ENCODE results near the gene MRPS21. TPM values are rescaled to one million over a fixed set of nuclear protein-coding genes. Genes with fewer than 3 reads are reported as not detected.

The MRPS21 gene
- total RNA-seq, 1 experiment from 2014 or later, result 133 TPM

GRCh38 chr1:150283260-150283659, 10.4 kb upstream of the MRPS21 start:
- no peak overlapping the region for H3K27ac Mint-ChIP-seq (ENCODE audit: low read depth, unreplicated experiment)
- H3K9me3 Mint-ChIP-seq (ENCODE audit: unreplicated experiment), result no peaks in the 10 kb centered on the region
- ChIA-PET CTCF (interaction anchor here (0.6 to 8.2 kb wide), 4 partner anchors 15 to 337 kb away, joined by 3 to 215 read pairs (median 3); partner anchors contain the start of gene CA14), POLR2A (interaction anchor here (2.2 to 7.1 kb wide), 2 partner anchors 15 to 25 kb away, joined by 7 to 239 read pairs; partner anchors contain the start of gene CA14)
- BruUV-seq (replicated peaks), result no TSS peak
- peak overlapping the region; percentile 83 for H3K4me3 Mint-ChIP-seq (ENCODE audit: unreplicated experiment)
- no peaks in the 10 kb centered on the region for H3K27me3 Mint-ChIP-seq (ENCODE audit: insufficient read depth, unreplicated experiment)
- H3K36me3 Mint-ChIP-seq (ENCODE audit: insufficient read depth, unreplicated experiment), result peaks cover 18% of the 10 kb centered on the region
- H3K4me1 Mint-ChIP-seq (ENCODE audit: insufficient read depth, unreplicated experiment), result peaks cover 42% of the 10 kb centered on the region
- DNase-seq (ENCODE audit: unreplicated experiment), result no peak
- TF ChIP-seq, protein P1, sequence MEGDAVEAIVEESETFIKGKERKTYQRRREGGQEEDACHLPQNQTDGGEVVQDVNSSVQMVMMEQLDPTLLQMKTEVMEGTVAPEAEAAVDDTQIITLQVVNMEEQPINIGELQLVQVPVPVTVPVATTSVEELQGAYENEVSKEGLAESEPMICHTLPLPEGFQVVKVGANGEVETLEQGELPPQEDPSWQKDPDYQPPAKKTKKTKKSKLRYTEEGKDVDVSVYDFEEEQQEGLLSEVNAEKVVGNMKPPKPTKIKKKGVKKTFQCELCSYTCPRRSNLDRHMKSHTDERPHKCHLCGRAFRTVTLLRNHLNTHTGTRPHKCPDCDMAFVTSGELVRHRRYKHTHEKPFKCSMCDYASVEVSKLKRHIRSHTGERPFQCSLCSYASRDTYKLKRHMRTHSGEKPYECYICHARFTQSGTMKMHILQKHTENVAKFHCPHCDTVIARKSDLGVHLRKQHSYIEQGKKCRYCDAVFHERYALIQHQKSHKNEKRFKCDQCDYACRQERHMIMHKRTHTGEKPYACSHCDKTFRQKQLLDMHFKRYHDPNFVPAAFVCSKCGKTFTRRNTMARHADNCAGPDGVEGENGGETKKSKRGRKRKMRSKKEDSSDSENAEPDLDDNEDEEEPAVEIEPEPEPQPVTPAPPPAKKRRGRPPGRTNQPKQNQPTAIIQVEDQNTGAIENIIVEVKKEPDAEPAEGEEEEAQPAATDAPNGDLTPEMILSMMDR (IDR thresholded peaks at IDR 0.05; ENCODE audit: unreplicated experiment), result no peak
- intact Hi-C loops (cut with micrococcal nuclease), result no loop called here

DNA sequence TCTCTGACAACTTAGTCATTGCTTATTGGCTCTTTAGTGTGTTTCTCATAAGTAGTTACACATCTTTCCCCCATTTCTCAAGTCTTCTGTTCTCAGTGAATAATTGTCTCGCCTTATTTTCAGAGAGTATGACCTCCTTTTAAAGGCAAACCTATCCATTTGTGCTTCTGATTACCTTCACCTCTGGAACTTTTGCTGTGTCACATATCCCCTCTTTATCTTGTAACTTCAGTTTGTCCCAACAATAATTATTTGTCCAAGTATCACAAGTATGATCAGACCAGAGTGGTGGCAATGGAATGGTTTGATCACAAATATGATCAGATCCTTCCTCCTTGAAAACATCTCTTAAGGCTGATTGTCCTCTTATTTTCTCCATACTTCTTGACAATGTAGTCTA, 5.3 kb upstream of the MRPS21 start:
- ChIA-PET POLR2A (interaction anchor here (0.5 to 1.3 kb wide), 4 partner anchors 8 to 1494 kb away, joined by 3 to 4 read pairs (median 3); partner anchors contain the start of gene APH1A), CTCF (interaction anchor here (0.6 to 2.2 kb wide), 3 partner anchors 8 to 46 kb away, joined by 3 to 8 read pairs (median 4); no protein-coding TSS in a partner anchor)
- TF ChIP-seq, protein P1 (IDR thresholded peaks at IDR 0.05; ENCODE audit: unreplicated experiment), result no peak
- Mint-ChIP-seq H3K9me3 (ENCODE audit: unreplicated experiment) (no peaks in the 10 kb centered on the region), H3K36me3 (ENCODE audit: insufficient read depth, unreplicated experiment) (peaks cover 20% of the 10 kb centered on the region), H3K27me3 (ENCODE audit: insufficient read depth, unreplicated experiment) (no peaks in the 10 kb centered on the region), H3K27ac (ENCODE audit: low read depth, unreplicated experiment) (no peak overlapping the region), H3K4me3 (ENCODE audit: unreplicated experiment) (no peak overlapping the region), H3K4me1 (ENCODE audit: insufficient read depth, unreplicated experiment) (peaks cover 10% of the 10 kb centered on the region)
- intact Hi-C loops (cut with micrococcal nuclease), result no loop called here
- no TSS peak for BruUV-seq (replicated peaks)
- DNase-seq (ENCODE audit: unreplicated experiment), result no peak

GRCh38 chr1:150288822-150289221, 4.8 kb upstream of the MRPS21 start:
- DNase-seq (ENCODE audit: unreplicated experiment), result no peak
- H3K4me1 Mint-ChIP-seq (ENCODE audit: insufficient read depth, unreplicated experiment), result peaks cover 11% of the 10 kb centered on the region
- intact Hi-C loops (cut with micrococcal nuclease), result no loop called here
- no peaks in the 10 kb centered on the region for H3K27me3 Mint-ChIP-seq (ENCODE audit: insufficient read depth, unreplicated experiment)
- no peaks in the 10 kb centered on the region for H3K9me3 Mint-ChIP-seq (ENCODE audit: unreplicated experiment)
- no peak overlapping the region for H3K27ac Mint-ChIP-seq (ENCODE audit: low read depth, unreplicated experiment)
- no peak overlapping the region for H3K4me3 Mint-ChIP-seq (ENCODE audit: unreplicated experiment)
- no TSS peak for BruUV-seq (replicated peaks)
- TF ChIP-seq, protein P1 (IDR thresholded peaks at IDR 0.05; ENCODE audit: unreplicated experiment), result no peak
- peaks cover 21% of the 10 kb centered on the region for H3K36me3 Mint-ChIP-seq (ENCODE audit: insufficient read depth, unreplicated experiment)
- ChIA-PET CTCF (interaction anchor here (0.7 to 2.2 kb wide), 3 partner anchors 8 to 634 kb away, joined by 3 to 8 read pairs (median 4); no protein-coding TSS in a partner anchor), POLR2A (interaction anchor here (0.6 to 1.3 kb wide), 3 partner anchors 9 to 1494 kb away, joined by 3 to 4 read pairs (median 3); partner anchors contain the start of gene APH1A)

- TF ChIP-seq, protein P1 (IDR thresholded peaks at IDR 0.05; ENCODE audit: unreplicated experiment), result no peak
- CTCF ChIA-PET, result interaction anchor here (0.6 to 1.4 kb wide), 6 partner anchors 8 to 777 kb away, joined by 3 to 6 read pairs (median 4); no protein-coding TSS in a partner anchor
- Mint-ChIP-seq H3K27ac (ENCODE audit: low read depth, unreplicated experiment) (peak overlapping the region; percentile 100), H3K27me3 (ENCODE audit: insufficient read depth, unreplicated experiment) (no peaks in the 10 kb centered on the region), H3K36me3 (ENCODE audit: insufficient read depth, unreplicated experiment) (peaks cover 74% of the 10 kb centered on the region), H3K9me3 (ENCODE audit: unreplicated experiment) (no peaks in the 10 kb centered on the region), H3K4me1 (ENCODE audit: insufficient read depth, unreplicated experiment) (peaks cover 26% of the 10 kb centered on the region), H3K4me3 (ENCODE audit: unreplicated experiment) (peak overlapping the region; percentile 93)
- POLR2A ChIA-PET, result interaction anchor here (0.6 to 3.9 kb wide), 10 partner anchors 8 to 1030 kb away, joined by 3 to 15 read pairs (median 4); partner anchors contain the start of genes ANP32E, APH1A, CIART and PRPF3
- BruUV-seq (replicated peaks), result TSS peak; percentile 11
- no peak for DNase-seq (ENCODE audit: unreplicated experiment)
- intact Hi-C loops (cut with micrococcal nuclease), result no loop called here
These were observed 1.8 kb downstream of the MRPS21 start for GRCh38 chr1:150295476-150295875.

All from MCF 10A (cell line).